HepG2 (cell line): ENCODE data around the gene KATNB1. TPM values are rescaled to one million over a fixed set of nuclear protein-coding genes. Genes with fewer than 3 reads are reported as not detected.
A peak's percentile ranks its signal among the peaks of the same experiment; 100 is the strongest.

Experiments used
- ARID2 ChIP-seq: sonication (generic); formaldehyde crosslinking; IDR thresholded peaks from 2 replicates; pipeline ENCODE4 v1.8.1; 2022; ENCODE audit warnings: mild to moderate bottlenecking, missing genetic modification reagents, borderline replicate concordance
- DZIP1 ChIP-seq: sonication (generic); formaldehyde crosslinking; IDR thresholded peaks from 2 replicates; pipeline ENCODE4 v1.5.0; 2020; ENCODE audit warnings: mild to moderate bottlenecking, missing genetic modification reagents
- FIP1L1 ChIP-seq: fragments of 200-400 bp; formaldehyde crosslinking; IDR thresholded peaks from 2 replicates; pipeline ENCODE4 v1.6.1; 2018; ENCODE audit warnings: low read depth, mild to moderate bottlenecking, low read length, moderate library complexity, borderline replicate concordance; ENCODE audit not compliant: insufficient read depth
- JUND ChIP-seq: sonication (generic); formaldehyde crosslinking; IDR thresholded peaks from 2 replicates; pipeline ENCODE4 v1.8.0; 2022; ENCODE audit warnings: mild to moderate bottlenecking, missing genetic modification reagents
- MBD4 ChIP-seq: IDR thresholded peaks from 2 replicates; pipeline ENCODE4 v1.6.1; 2012; ENCODE audit warnings: low read length, inconsistent platforms, borderline replicate concordance
- MTF1 ChIP-seq: sonication (generic); formaldehyde crosslinking; IDR thresholded peaks from 2 replicates; pipeline ENCODE4 v1.5.0; 2020; ENCODE audit warnings: missing genetic modification reagents
- NFATC3 ChIP-seq: sonication (generic); formaldehyde crosslinking; IDR thresholded peaks from 2 replicates; pipeline ENCODE4 v1.5.1; 2020; ENCODE audit warnings: mild to moderate bottlenecking, missing genetic modification reagents
- PBX3 ChIP-seq: sonication (generic); formaldehyde crosslinking; IDR thresholded peaks from 2 replicates; pipeline ENCODE4 v1.8.1; 2023; ENCODE audit warnings: missing genetic modification reagents, inconsistent platforms, borderline replicate concordance
- PCBP2 ChIP-seq: fragments of 200-400 bp; formaldehyde crosslinking; optimal IDR thresholded peaks from 2 replicates; pipeline ENCODE3; 2018; ENCODE audit warnings: low read length, low read depth; ENCODE audit not compliant: poor library complexity, severe bottlenecking
- RNF2 ChIP-seq: fragments of 450-650 bp; conservative IDR thresholded peaks from 2 replicates; pipeline ENCODE4 v1.6.1; 2016; ENCODE audit warnings: low read depth
- SALL1 ChIP-seq: sonication (generic); formaldehyde crosslinking; IDR thresholded peaks from 2 replicates; pipeline ENCODE4 v1.8.0; 2022; ENCODE audit warnings: mild to moderate bottlenecking, missing genetic modification reagents
- SRSF9 ChIP-seq: fragments of 200-400 bp; formaldehyde crosslinking; IDR thresholded peaks from 2 replicates; pipeline ENCODE4 v1.6.1; 2018; ENCODE audit warnings: borderline replicate concordance, mild to moderate bottlenecking, low read depth, low read length; ENCODE audit not compliant: insufficient read depth, poor library complexity, severe bottlenecking
- SYNCRIP ChIP-seq: fragments of 200-400 bp; formaldehyde crosslinking; IDR thresholded peaks from 2 replicates; pipeline ENCODE4 v1.6.1; 2018; ENCODE audit warnings: mild to moderate bottlenecking, low read depth, low read length; ENCODE audit not compliant: insufficient read depth
- ZMAT5 ChIP-seq: sonication (generic); formaldehyde crosslinking; IDR thresholded peaks from 2 replicates; pipeline ENCODE4 v1.5.0; 2020; ENCODE audit warnings: mild to moderate bottlenecking, low read depth, missing genetic modification reagents, borderline replicate concordance
- ZNF282 ChIP-seq: fragments of 450-650 bp; IDR thresholded peaks from 2 replicates; pipeline ENCODE4 v1.6.1; 2018; ENCODE audit not compliant: partially characterized antibody
- ZNF317 ChIP-seq: sonication (generic); formaldehyde crosslinking; IDR thresholded peaks from 2 replicates; pipeline ENCODE4 v1.5.0; 2020; ENCODE audit warnings: mild to moderate bottlenecking, missing genetic modification reagents
- ZNF441 ChIP-seq: sonication (generic); formaldehyde crosslinking; IDR thresholded peaks from 2 replicates; pipeline ENCODE4 v1.7.0; 2021; ENCODE audit warnings: missing genetic modification reagents, borderline replicate concordance
- ZNF496 ChIP-seq: sonication (generic); formaldehyde crosslinking; IDR thresholded peaks from 2 replicates; pipeline ENCODE4 v1.8.1; 2023; ENCODE audit warnings: mild to moderate bottlenecking, moderate library complexity, missing genetic modification reagents; ENCODE audit not compliant: insufficient replicate concordance
- ZSCAN25 ChIP-seq: sonication (generic); formaldehyde crosslinking; IDR thresholded peaks from 2 replicates; pipeline ENCODE4 v1.8.0; 2022; ENCODE audit warnings: mild to moderate bottlenecking, missing genetic modification reagents
- polyA plus RNA-seq, 8 experiments: library from polyadenylated mRNA; depleted of rRNA in 3 of 8; stranded (reverse) in 7 of 8; unstranded in 1 of 8; fragments of >200 nt; fragmentation: Illumina TruSeq in 4 of 8; extraction: Trizol in 4 of 8; gene quantifications; 2 replicates each; pipeline versions ENCODE4 v1.2.1 to v1.2.3, GENCODE V29; 2011 to 2016; ENCODE audit warnings: low read depth in 4 of 8, missing spikeins in 1 of 8, mixed read lengths in 1 of 8; ENCODE audit not compliant: insufficient read depth in 1 of 8
- total RNA-seq, 5 experiments: library from RNA; depleted of rRNA; stranded (reverse); fragments of >200 nt; fragmentation: Illumina TruSeq; extraction: Trizol; gene quantifications; 2 replicates each; pipeline ENCODE4 v1.2.3, GENCODE V29; 2016; ENCODE audit warnings: low read depth in 1 of 5
- TF ChIP-seq, protein P1 (sequence below): sonication (generic); formaldehyde crosslinking; IDR thresholded peaks from 2 replicates; pipeline ENCODE4 v1.5.0; 2020; ENCODE audit warnings: missing genetic modification reagents
- TF ChIP-seq, protein P2 (sequence below): sonication (generic); formaldehyde crosslinking; IDR thresholded peaks from 2 replicates; pipeline ENCODE4 v1.8.1; 2023; ENCODE audit warnings: missing genetic modification reagents, mild to moderate bottlenecking, borderline replicate concordance
- TF ChIP-seq, protein P3 (sequence below): IDR thresholded peaks from 2 replicates; pipeline ENCODE4 v1.6.1; 2018; ENCODE audit warnings: missing genetic modification reagents

Gene KATNB1
- total and polyA plus RNA-seq, 2 of the 13 experiments (the other 11 are each of a cell fraction or from before 2014, with no cell fraction given) = 31.5 to 43.5 TPM

GRCh38 chr16:57734925-57735754, 430 bp upstream of the KATNB1 start (continued):
- TF ChIP-seq DZIP1 (CRISPR knock-in tag) = peak; percentile 49; the same call in 1 of the 2 replicates
- TF ChIP-seq ZMAT5 = no peak
- TF ChIP-seq ZNF441 = peak; percentile 80; the same call in 1 of the 2 replicates
- TF ChIP-seq ZNF496 = no peak
- no peak for TF ChIP-seq JUND (CRISPR knock-in tag)
- TF ChIP-seq SALL1 = peak; percentile 72
- TF ChIP-seq RNF2 = peak; percentile 82; the same call in 1 of the 2 replicates
- TF ChIP-seq MTF1 = no peak; the same call in 1 of the 2 replicates
- TF ChIP-seq, protein P1, sequence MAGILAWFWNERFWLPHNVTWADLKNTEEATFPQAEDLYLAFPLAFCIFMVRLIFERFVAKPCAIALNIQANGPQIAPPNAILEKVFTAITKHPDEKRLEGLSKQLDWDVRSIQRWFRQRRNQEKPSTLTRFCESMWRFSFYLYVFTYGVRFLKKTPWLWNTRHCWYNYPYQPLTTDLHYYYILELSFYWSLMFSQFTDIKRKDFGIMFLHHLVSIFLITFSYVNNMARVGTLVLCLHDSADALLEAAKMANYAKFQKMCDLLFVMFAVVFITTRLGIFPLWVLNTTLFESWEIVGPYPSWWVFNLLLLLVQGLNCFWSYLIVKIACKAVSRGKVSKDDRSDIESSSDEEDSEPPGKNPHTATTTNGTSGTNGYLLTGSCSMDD (CRISPR knock-in tag) = no peak
- TF ChIP-seq ZNF317 = 0 out of 2 replicates have a peak, but pooled peaks have one; percentile 22
- peak; percentile 61 for TF ChIP-seq ZSCAN25 (CRISPR knock-in tag)
- TF ChIP-seq, protein P2, sequence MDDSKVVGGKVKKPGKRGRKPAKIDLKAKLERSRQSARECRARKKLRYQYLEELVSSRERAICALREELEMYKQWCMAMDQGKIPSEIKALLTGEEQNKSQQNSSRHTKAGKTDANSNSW (CRISPR knock-in tag) = peak; percentile 94; the same call in 1 of the 2 replicates
- no peak for TF ChIP-seq MBD4
- TF ChIP-seq SRSF9 = no peak
- TF ChIP-seq PCBP2 = no peak
- no peak for TF ChIP-seq ARID2
- TF ChIP-seq ZNF282 = no peak
- TF ChIP-seq FIP1L1 = no peak
- TF ChIP-seq PBX3 (CRISPR knock-in tag) = no peak
- no peak for TF ChIP-seq SYNCRIP
- no peak for TF ChIP-seq NFATC3 (CRISPR knock-in tag)
- TF ChIP-seq, protein P3, sequence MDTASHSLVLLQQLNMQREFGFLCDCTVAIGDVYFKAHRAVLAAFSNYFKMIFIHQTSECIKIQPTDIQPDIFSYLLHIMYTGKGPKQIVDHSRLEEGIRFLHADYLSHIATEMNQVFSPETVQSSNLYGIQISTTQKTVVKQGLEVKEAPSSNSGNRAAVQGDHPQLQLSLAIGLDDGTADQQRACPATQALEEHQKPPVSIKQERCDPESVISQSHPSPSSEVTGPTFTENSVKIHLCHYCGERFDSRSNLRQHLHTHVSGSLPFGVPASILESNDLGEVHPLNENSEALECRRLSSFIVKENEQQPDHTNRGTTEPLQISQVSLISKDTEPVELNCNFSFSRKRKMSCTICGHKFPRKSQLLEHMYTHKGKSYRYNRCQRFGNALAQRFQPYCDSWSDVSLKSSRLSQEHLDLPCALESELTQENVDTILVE (CRISPR knock-in tag) = no peak; the same call in 1 of the 2 replicates
